Ascending aorta (tissue), 2 donors: ENCODE results near the gene FARP2. TPM values are rescaled to one million over a fixed set of nuclear protein-coding genes. Genes with fewer than 3 reads are reported as not detected.

Experiments used
- DNase-seq, 2 donors: peaks; one replicate each; pipeline ENCODE4 v3.0.0-alpha.2; 2019; ENCODE audit warnings: low spot score in 2 of 2
- H3K27ac ChIP-seq, 2 donors: fragments of 200-600 bp; sonication (generic); one replicate each; pipeline ENCODE4 v1.5.1; 2016 to 2017; ENCODE audit warnings: mild to moderate bottlenecking in 1 of 2
- H3K27me3 ChIP-seq: fragments of 200-600 bp; sonication (generic); one replicate; pipeline ENCODE4 v1.5.1; 2017
- H3K36me3 ChIP-seq, 2 donors: fragments of 200-600 bp; sonication (generic); one replicate each; pipeline ENCODE4 v1.5.1; 2016
- H3K4me1 ChIP-seq, 2 donors: fragments of 200-600 bp; sonication (generic); one replicate each; pipeline ENCODE4 v1.5.1; 2016 to 2017; ENCODE audit warnings: mild to moderate bottlenecking in 1 of 2
- H3K4me3 ChIP-seq, 2 donors: fragments of 200-600 bp; sonication (generic); one replicate each; pipeline ENCODE4 v1.5.1; 2016 to 2017; ENCODE audit warnings: mild to moderate bottlenecking in 1 of 2
- H3K9me3 ChIP-seq, 2 donors: fragments of 200-600 bp; sonication (generic); one replicate each; pipeline ENCODE4 v1.5.1; 2016
- CTCF ChIP-seq, 3 experiments: fragments of 200-600 bp in 2 of 3; fragments of 450-650 bp in 1 of 3; sonication (generic) in 2 of 3; IDR thresholded peaks; one replicate each; pipeline ENCODE4 v1.5.1; 2016 to 2019; ENCODE audit warnings: antibody characterized with exemption in 3 of 3, mild to moderate bottlenecking in 1 of 3, moderate library complexity in 1 of 3
- intact Hi-C: fragments of 100-400 bp; cut with DNase I; formaldehyde crosslinking; loops from one replicate; pipeline ENCODE4 v1.15.1; 2023
- total RNA-seq: library from RNA; depleted of rRNA; stranded (reverse); fragments of >200 nt; gene quantifications from one replicate; pipeline ENCODE4 v1.1.0, GENCODE V29; 2016

Gene FARP2
- total RNA-seq, 1 donor from 2014 or later = 19.6 TPM

- H3K36me3 ChIP-seq = peaks cover 42 to 75% of the 10 kb centered on the region in 2 donors
These were observed 74.1 kb downstream of the FARP2 start for GRCh38 chr2:241430178-241430577.

DNA sequence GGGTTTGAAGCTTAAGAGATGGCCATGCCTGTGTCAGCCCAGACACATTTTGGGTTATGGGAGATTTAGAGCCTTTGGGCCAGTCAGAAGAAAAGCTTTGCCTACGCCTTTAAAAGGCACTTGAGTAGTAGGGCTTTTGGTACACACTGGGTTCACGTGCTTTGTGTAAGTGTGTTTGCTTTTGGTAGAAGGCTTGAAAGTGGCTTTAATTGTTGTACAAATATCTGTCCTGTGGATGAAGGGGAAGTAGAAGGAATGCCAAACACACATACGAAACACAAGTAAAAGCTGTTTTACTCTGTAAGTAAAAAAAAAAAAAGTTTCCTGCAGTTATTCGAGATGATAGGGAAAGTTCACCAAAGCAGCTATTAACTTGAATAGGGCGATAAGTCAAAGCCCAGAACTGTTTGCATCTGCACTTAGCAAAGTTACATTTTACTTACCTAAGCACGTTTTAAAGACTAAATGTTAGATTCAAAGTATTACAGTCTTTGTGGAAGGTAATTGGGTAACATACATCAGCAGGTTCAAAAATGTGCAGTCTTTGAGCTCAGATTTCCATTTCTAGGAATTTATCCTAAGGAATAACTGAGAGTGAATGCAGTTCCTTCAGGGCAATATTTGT, 76.9 kb downstream of the FARP2 start:
- Histone ChIP-seq H3K36me3 (peaks cover 56 to 84% of the 10 kb centered on the region in 2 donors), H3K9me3 (no peaks in the 10 kb centered on the region), H3K27me3 (no peaks in the 10 kb centered on the region), H3K4me1 (no peaks in the 10 kb centered on the region), H3K27ac (no peak overlapping the region), H3K4me3 (no peak overlapping the region)
- DNase-seq = no peak
- TF ChIP-seq CTCF (IDR thresholded peaks at IDR 0.05) = no peak
- intact Hi-C loops = no loop called here

More at GRCh38 chr2:241430178-241430577, 74.1 kb downstream of the FARP2 start:
- Histone ChIP-seq H3K4me1 (no peaks in the 10 kb centered on the region), H3K9me3 (no peaks in the 10 kb centered on the region), H3K27me3 (no peaks in the 10 kb centered on the region), H3K27ac (no peak overlapping the region), H3K4me3 (no peak overlapping the region)
- intact Hi-C loops = no loop called here
- TF ChIP-seq CTCF (IDR thresholded peaks at IDR 0.05) = no peak
- DNase-seq = no peak

- peaks cover 51 to 86% of the 10 kb centered on the region in 2 donors for H3K36me3 ChIP-seq
- intact Hi-C loops = no loop called here
- no peak overlapping the region for H3K27ac ChIP-seq
- no peak for TF ChIP-seq CTCF (IDR thresholded peaks at IDR 0.05)
- no peaks in the 10 kb centered on the region for H3K9me3 ChIP-seq
- no peaks in the 10 kb centered on the region for H3K27me3 ChIP-seq
- no peaks in the 10 kb centered on the region for H3K4me1 ChIP-seq
- DNase-seq = no peak
- H3K4me3 ChIP-seq = no peak overlapping the region
These were observed 81.1 kb downstream of the FARP2 start for GRCh38 chr2:241437179-241437578.

DNA sequence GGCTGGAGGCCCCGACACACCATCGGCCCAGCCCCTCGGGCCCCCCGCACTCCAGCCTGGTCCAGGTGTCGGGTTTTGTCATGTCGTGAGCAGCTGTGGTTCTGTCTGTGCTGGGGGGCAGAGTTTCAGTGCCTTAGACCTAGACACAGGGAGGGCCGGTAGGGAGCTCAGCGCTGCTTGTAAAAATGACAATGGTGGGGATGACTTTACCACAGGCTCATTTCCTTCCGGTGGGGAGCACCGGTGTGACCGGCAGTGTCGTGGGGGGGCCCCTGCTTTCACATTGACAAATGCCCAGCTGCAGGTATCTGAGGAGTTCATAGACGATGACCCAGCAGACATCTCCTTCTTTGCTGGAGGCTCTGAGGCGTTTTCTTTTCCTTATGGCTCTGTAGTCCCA, 85.4 kb downstream of the FARP2 start:
- no peaks in the 10 kb centered on the region for H3K27me3 ChIP-seq
- no peak for DNase-seq
- no peaks in the 10 kb centered on the region for H3K9me3 ChIP-seq
- no peak for TF ChIP-seq CTCF (IDR thresholded peaks at IDR 0.05)
- peaks cover 28 to 77% of the 10 kb centered on the region in 2 donors for H3K36me3 ChIP-seq
- H3K27ac ChIP-seq = no peak overlapping the region
- no peaks in the 10 kb centered on the region for H3K4me1 ChIP-seq
- no peak overlapping the region for H3K4me3 ChIP-seq
- intact Hi-C loops = no loop called here

GRCh38 chr2:241443486-241444223, 87.6 kb downstream of the FARP2 start:
- no peak overlapping the region for H3K27ac ChIP-seq
- H3K4me3 ChIP-seq = no peak overlapping the region
- H3K27me3 ChIP-seq = no peaks in the 10 kb centered on the region
- H3K4me1 ChIP-seq = no peaks in the 10 kb centered on the region
- DNase-seq = no peak
- intact Hi-C loops = no loop called here
- H3K9me3 ChIP-seq = no peaks in the 10 kb centered on the region
- TF ChIP-seq CTCF (IDR thresholded peaks at IDR 0.05) = no peak
- H3K36me3 ChIP-seq = peaks cover 28 to 75% of the 10 kb centered on the region in 2 donors
